Activated naive CD4-positive, alpha-beta T cell treated with anti-CD3 and anti-CD28 coated beads, Interleukin-2, amount 10 ng/mL, durations not matched to agents 7 days and 5 days (primary cell): Measurements from ENCODE around the gene CEACAM20.
"Not testable (repeated sequence)": the region's sequence is repeated elsewhere in the genome, so short reads cannot be mapped to it uniquely, and the experiment has no call there.

Experiments
- CTCF ChIA-PET: fragments of 350-600 bp; sonication (Branson Sonifier 250); formaldehyde crosslinking; loops from one replicate; lab custom pipeline; 2021; ENCODE audit warnings: antibody characterized with exemption; lab: Charles Lee
- DNase-seq: peaks from one replicate; pipeline ENCODE4 v3.0.0-alpha.2; 2020
- H3K27ac Mint-ChIP-seq: one replicate; pipeline ENCODE4 v1.8.0; 2021; ENCODE audit warnings: mild to moderate bottlenecking, moderate library complexity, mixed read lengths
- H3K27me3 Mint-ChIP-seq: one replicate; pipeline ENCODE4 v1.8.0; 2021; ENCODE audit warnings: mild to moderate bottlenecking, mixed read lengths
- H3K36me3 Mint-ChIP-seq: one replicate; pipeline ENCODE4 v1.8.0; 2021; ENCODE audit warnings: mixed read lengths
- H3K4me1 Mint-ChIP-seq: one replicate; pipeline ENCODE4 v1.8.0; 2021; ENCODE audit warnings: mixed read lengths
- H3K4me3 Mint-ChIP-seq: one replicate; pipeline ENCODE4 v1.8.0; 2021; ENCODE audit warnings: mild to moderate bottlenecking, moderate library complexity, mixed read lengths
- H3K9me3 Mint-ChIP-seq: one replicate; pipeline ENCODE4 v1.8.0; 2021; ENCODE audit warnings: mixed read lengths

Gene CEACAM20

GRCh38 chr19:44498988-44499387 lies 30.5 kb downstream of the CEACAM20 start:
- Mint-ChIP-seq H3K9me3 (peaks cover 58% of the 10 kb centered on the region), H3K4me3 (peak overlapping the region; percentile 88), H3K27me3 (peaks cover 4% of the 10 kb centered on the region), H3K27ac (no peak overlapping the region), H3K4me1 (peaks cover 29% of the 10 kb centered on the region), H3K36me3 (peaks cover 66% of the 10 kb centered on the region)
- no peak for DNase-seq
- CTCF ChIA-PET: no interaction called here

- H3K4me1 Mint-ChIP-seq: peaks cover 29% of the 10 kb centered on the region
- DNase-seq: no peak
- peaks cover 71% of the 10 kb centered on the region for H3K9me3 Mint-ChIP-seq
- no peak overlapping the region for H3K27ac Mint-ChIP-seq
- CTCF ChIA-PET: no interaction called here
- peaks cover 4% of the 10 kb centered on the region for H3K27me3 Mint-ChIP-seq
- H3K36me3 Mint-ChIP-seq: peaks cover 89% of the 10 kb centered on the region
- H3K4me3 Mint-ChIP-seq: no peak overlapping the region
Measured at GRCh38 chr19:44496711-44497110, 32.8 kb downstream of the CEACAM20 start.

- H3K9me3 Mint-ChIP-seq: peaks cover 88% of the 10 kb centered on the region
- H3K27me3 Mint-ChIP-seq: no peaks in the 10 kb centered on the region
- peaks cover 83% of the 10 kb centered on the region for H3K36me3 Mint-ChIP-seq
- CTCF ChIA-PET: no interaction called here
- H3K27ac Mint-ChIP-seq: peak overlapping the region; percentile 72
- no peak for DNase-seq
- H3K4me3 Mint-ChIP-seq: peak overlapping the region; percentile 23
- no peaks in the 10 kb centered on the region for H3K4me1 Mint-ChIP-seq
Measured at GRCh38 chr19:44476559-44477408, 52.7 kb downstream of the CEACAM20 start.

- H3K27me3 Mint-ChIP-seq, DNase-seq, CTCF ChIA-PET, H3K4me1 Mint-ChIP-seq, H3K27ac Mint-ChIP-seq, H3K4me3 Mint-ChIP-seq: not testable (repeated sequence)
- peaks cover 85% of the 10 kb centered on the region for H3K9me3 Mint-ChIP-seq
- peaks cover 15% of the 10 kb centered on the region for H3K36me3 Mint-ChIP-seq
Measured at GRCh38 chr19:44468730-44469129, 60.7 kb downstream of the CEACAM20 start.

GRCh38 chr19:44462600-44463286 lies 66.7 kb downstream of the CEACAM20 start:
- H3K4me1 Mint-ChIP-seq, DNase-seq, CTCF ChIA-PET, H3K27me3 Mint-ChIP-seq, H3K27ac Mint-ChIP-seq, H3K4me3 Mint-ChIP-seq, H3K36me3 Mint-ChIP-seq: not testable (repeated sequence)
- peaks cover 53% of the 10 kb centered on the region for H3K9me3 Mint-ChIP-seq
